DND-41 (cell line): ENCODE data around the gene UBE2QL1.

Source experiments
- CTCF ChIP-seq: IDR thresholded peaks from 2 replicates; pipeline ENCODE4 v1.5.1; 2012; ENCODE audit warnings: borderline replicate concordance, low read length, moderate library complexity, mild to moderate bottlenecking; ENCODE audit not compliant: poor library complexity, severe bottlenecking; ENCODE audit errors: extremely low read depth
- EZH2 ChIP-seq: IDR thresholded peaks from 3 replicates; pipeline ENCODE4 v1.6.1; 2012; ENCODE audit warnings: borderline replicate concordance, low read depth, mild to moderate bottlenecking, moderate library complexity, low read length, inconsistent platforms; ENCODE audit not compliant: severe bottlenecking

GRCh38 chr5:6503342-6503741 is 54.7 kb downstream of the UBE2QL1 start:
- TF ChIP-seq CTCF (no peak), EZH2 (no peak)
